Thoracic aorta (tissue), 2 donors: Measurements from ENCODE around the gene SREBF1. TPM values are rescaled to one million over a fixed set of nuclear protein-coding genes. Genes with fewer than 3 reads are reported as not detected.

Experiments used
- ATAC-seq: fragments of 150-250 bp; one replicate; pipeline ENCODE4 v1.8.0; 2017; ENCODE audit warnings: low read depth; ENCODE audit not compliant: insufficient number of reproducible peaks, low FRiP score
- DNase-seq: peaks from one replicate; pipeline ENCODE4 v3.0.0-alpha.2; 2020; ENCODE audit warnings: low spot score
- H3K27ac ChIP-seq, 2 donors: fragments of 200-600 bp; sonication (generic); 1 replicate in 1 of 2; 2 replicates in 1 of 2; pipeline ENCODE4 v1.5.1; 2016; ENCODE audit warnings: mild to moderate bottlenecking in 2 of 2, moderate library complexity in 2 of 2
- H3K27me3 ChIP-seq: fragments of 200-600 bp; sonication (generic); replicated peaks from 2 replicates; pipeline ENCODE4 v1.6.0; 2016; ENCODE audit warnings: mild to moderate bottlenecking; ENCODE audit not compliant: insufficient read depth
- H3K36me3 ChIP-seq: fragments of 200-600 bp; sonication (generic); one replicate; pipeline ENCODE4 v1.5.1; 2016
- H3K4me1 ChIP-seq, 2 donors: fragments of 200-600 bp; sonication (generic); 1 replicate in 1 of 2; 2 replicates in 1 of 2; pipeline versions ENCODE4 v1.5.1 to v1.6.0; 2016; ENCODE audit warnings: low read depth in 2 of 2, mild to moderate bottlenecking in 1 of 2; ENCODE audit not compliant: control insufficient read depth in 1 of 2
- H3K4me3 ChIP-seq: fragments of 200-600 bp; sonication (generic); 2 replicates; pipeline ENCODE4 v1.5.1; 2016; ENCODE audit warnings: mild to moderate bottlenecking
- H3K9me3 ChIP-seq: fragments of 200-600 bp; sonication (generic); 2 replicates; pipeline ENCODE4 v1.5.1; 2016
- total RNA-seq, 2 donors: library from RNA; depleted of rRNA; stranded (reverse); fragments of >200 nt; gene quantifications; one replicate each; pipeline versions ENCODE4 v1.1.0 to v1.2.3, GENCODE V29; 2016
- TF ChIP-seq, protein P1 (sequence below): fragments of 200-600 bp; sonication (generic); IDR thresholded peaks from one replicate; pipeline ENCODE4 v1.5.1; 2019; ENCODE audit warnings: antibody characterized with exemption

Gene SREBF1
- total RNA-seq, 2 donors from 2014 or later = 56.2 to 64.2 TPM

DNA sequence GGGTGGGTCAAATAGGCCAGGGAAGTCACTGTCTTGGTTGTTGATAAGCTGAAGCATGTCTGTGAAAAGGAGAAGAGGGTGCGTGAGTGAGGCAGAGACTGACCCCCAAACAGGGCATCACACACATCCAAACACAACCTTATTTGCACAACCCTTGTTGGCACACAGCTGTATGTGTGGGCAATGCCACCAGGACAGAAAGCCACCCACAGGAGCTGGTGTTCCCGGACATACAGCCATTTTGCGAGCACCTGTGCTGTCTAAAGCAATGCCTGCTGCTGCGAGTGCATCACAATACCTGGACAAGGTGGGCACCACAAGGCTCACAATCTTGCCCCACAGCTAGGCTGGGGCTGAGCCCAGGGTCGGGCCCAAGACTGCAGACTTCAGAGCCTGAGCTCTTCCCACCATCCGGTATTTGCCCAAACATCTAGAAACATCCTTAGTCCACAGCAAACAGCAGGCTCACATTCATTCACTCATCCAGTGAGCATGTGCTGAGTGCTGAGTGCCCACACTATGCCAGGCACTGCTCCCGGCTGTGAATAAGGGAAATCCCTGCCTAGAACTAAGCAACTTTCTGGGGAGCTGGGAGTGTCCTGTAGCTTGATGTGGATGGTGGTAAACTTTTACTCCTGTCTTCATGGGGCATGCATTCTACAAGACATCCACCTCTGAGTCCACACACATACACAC, 16.2 kb downstream of the SREBF1 start:
- Histone ChIP-seq H3K36me3 (peaks cover 7% of the 10 kb centered on the region), H3K4me1 (peaks cover 26 to 43% of the 10 kb centered on the region in 2 donors)

DNA sequence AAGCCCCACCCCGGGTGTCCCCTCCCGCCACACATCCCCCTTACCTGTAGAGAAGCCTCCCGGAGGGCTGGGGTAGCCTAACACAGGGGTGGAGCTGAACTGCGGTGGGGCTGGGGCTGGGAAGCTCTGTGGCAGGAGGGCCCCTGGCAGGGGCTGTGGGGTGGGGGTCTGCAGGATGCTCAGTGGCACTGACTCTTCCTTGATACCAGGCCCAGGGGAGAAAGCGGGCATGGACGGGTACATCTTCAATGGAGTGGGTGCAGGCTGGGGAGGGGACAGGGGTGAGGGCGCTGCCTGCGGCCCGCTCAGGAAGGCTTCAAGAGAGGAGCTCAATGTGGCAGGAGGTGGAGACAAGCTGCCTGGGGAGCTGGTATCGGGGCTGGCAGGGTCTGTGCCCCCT, 16.7 kb downstream of the SREBF1 start:
- TF ChIP-seq, protein P1, sequence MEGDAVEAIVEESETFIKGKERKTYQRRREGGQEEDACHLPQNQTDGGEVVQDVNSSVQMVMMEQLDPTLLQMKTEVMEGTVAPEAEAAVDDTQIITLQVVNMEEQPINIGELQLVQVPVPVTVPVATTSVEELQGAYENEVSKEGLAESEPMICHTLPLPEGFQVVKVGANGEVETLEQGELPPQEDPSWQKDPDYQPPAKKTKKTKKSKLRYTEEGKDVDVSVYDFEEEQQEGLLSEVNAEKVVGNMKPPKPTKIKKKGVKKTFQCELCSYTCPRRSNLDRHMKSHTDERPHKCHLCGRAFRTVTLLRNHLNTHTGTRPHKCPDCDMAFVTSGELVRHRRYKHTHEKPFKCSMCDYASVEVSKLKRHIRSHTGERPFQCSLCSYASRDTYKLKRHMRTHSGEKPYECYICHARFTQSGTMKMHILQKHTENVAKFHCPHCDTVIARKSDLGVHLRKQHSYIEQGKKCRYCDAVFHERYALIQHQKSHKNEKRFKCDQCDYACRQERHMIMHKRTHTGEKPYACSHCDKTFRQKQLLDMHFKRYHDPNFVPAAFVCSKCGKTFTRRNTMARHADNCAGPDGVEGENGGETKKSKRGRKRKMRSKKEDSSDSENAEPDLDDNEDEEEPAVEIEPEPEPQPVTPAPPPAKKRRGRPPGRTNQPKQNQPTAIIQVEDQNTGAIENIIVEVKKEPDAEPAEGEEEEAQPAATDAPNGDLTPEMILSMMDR = no peak
- Histone ChIP-seq H3K4me3 (no peak overlapping the region), H3K36me3 (peaks cover 7% of the 10 kb centered on the region), H3K9me3 (no peaks in the 10 kb centered on the region), H3K27me3 (no peaks in the 10 kb centered on the region), H3K27ac (no peak overlapping the region), H3K4me1 (peaks cover 23 to 43% of the 10 kb centered on the region in 2 donors)
- DNase-seq (no peak), ATAC-seq (no peak)

More for the DNA sequence above, 16.2 kb downstream of the SREBF1 start:
- Histone ChIP-seq H3K4me3 (no peak overlapping the region), H3K9me3 (no peaks in the 10 kb centered on the region), H3K27me3 (no peaks in the 10 kb centered on the region), H3K27ac (no peak overlapping the region)
- no peak for DNase-seq
- no peak for ATAC-seq
- TF ChIP-seq, protein P1 = no peak

DNA sequence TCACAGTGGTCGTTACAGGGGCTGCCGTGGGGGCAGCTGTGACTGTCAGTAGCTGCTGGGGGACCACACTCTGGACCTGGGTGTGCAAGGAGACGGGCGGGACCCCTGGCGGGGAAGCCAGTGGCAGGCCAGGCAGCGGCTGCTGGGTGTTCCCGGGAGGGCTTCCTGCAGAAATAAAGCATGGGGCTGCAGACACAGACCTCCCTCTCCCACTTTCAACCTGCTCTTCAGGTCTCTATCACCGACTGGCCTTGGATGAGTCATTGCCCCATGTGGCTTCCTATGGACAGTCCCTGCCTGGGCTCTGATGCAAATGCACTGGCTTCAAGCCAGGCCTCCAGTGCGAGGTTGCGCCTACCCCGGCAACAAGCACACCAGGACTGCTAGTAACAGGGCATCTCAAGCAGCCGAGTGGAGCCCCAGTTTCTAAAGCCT, 17.2 kb downstream of the SREBF1 start:
- Histone ChIP-seq H3K27ac (no peak overlapping the region), H3K4me3 (no peak overlapping the region)

DNA sequence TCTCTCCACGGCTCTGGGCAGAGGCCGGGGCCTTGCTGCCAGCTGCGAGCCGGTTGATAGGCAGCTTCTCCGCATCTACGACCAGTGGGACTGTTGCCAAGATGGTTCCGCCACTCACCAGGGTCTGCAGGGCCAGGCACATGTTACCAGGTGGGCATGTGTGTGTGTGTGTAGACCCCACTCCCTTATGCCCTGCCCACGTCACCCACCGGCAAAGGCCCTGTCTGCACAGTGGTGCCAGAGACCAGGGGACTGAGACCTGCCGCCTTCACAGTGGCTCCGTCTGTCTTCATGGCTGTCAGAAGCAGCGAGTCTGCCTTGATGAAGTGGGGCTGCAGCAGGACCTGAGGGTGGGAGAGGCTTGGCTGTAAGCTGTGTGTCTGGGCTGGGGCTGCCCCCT, 17.7 kb downstream of the SREBF1 start:
- no peak for ATAC-seq
- Histone ChIP-seq H3K27ac (no peak overlapping the region), H3K36me3 (peaks cover 7% of the 10 kb centered on the region), H3K9me3 (no peaks in the 10 kb centered on the region), H3K27me3 (no peaks in the 10 kb centered on the region), H3K4me3 (no peak overlapping the region), H3K4me1 (peaks cover 14 to 36% of the 10 kb centered on the region in 2 donors)
- TF ChIP-seq, protein P1 = no peak
- DNase-seq = no peak

More for the DNA sequence above, 17.2 kb downstream of the SREBF1 start:
- no peak for DNase-seq
- H3K9me3 ChIP-seq = no peaks in the 10 kb centered on the region
- TF ChIP-seq, protein P1 = no peak
- H3K4me1 ChIP-seq = peaks cover 18 to 41% of the 10 kb centered on the region in 2 donors
- no peak for ATAC-seq
- peaks cover 7% of the 10 kb centered on the region for H3K36me3 ChIP-seq
- H3K27me3 ChIP-seq = no peaks in the 10 kb centered on the region

DNA sequence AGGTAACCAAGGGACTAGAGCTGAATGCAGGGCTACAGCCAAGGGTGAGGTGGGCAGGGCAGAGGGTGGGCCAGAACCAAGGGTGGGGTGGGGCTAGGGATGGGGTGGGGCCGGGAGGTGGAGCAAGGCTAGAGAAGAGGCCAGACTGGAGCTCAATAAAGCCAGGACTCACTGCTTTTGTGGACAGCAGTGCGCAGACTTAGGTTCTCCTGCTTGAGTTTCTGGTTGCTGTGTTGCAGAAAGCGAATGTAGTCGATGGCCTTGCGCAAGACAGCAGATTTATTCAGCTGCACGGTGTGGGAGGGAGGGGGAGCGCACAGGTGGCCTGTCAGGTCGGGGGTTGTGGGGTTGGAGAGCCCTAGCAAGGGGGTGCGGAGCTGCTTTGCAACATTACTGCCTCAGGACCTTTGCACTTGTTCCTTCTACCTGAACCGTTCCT, 18.7 kb downstream of the SREBF1 start:
- Histone ChIP-seq H3K4me3 (no peak overlapping the region), H3K27me3 (no peaks in the 10 kb centered on the region), H3K27ac (no peak overlapping the region), H3K4me1 (peaks cover 9 to 30% of the 10 kb centered on the region in 2 donors), H3K9me3 (no peaks in the 10 kb centered on the region), H3K36me3 (peaks cover 10% of the 10 kb centered on the region)
- ATAC-seq = no peak
- TF ChIP-seq, protein P1 = no peak
- no peak for DNase-seq
